ENCODE results near the gene ADNP.

The ADNP gene

DNA sequence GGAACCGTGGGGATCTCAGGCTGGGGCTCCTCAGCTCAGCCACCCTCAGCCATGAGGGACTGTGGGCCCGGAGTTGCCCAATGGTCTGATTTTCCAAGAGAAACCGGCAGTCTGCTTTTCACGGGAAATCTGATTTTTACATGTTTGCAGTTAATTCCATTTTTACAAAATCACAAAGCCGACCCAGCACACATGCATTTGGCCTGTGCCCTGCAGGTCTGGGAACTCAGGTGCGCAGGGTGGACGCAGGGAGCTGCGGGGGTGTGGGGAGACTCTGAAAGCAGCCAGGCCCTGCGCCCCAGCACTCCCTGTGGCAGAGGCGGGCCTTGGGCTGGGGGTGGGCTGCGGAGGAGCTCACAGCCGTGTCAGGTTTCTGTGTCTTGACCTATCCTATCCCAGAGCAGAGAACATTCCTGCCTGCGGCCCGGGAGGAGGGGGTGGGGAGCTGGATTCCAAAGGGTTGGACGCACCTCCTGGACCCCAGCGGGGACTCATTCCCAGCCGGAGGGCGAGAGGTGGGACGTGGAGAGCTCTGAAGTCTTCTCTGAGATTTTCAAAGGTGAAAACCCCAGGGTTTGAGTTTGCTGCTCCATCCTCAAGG, 60.6 kb downstream of the ADNP start:
- no peak for DNase-seq

DNA sequence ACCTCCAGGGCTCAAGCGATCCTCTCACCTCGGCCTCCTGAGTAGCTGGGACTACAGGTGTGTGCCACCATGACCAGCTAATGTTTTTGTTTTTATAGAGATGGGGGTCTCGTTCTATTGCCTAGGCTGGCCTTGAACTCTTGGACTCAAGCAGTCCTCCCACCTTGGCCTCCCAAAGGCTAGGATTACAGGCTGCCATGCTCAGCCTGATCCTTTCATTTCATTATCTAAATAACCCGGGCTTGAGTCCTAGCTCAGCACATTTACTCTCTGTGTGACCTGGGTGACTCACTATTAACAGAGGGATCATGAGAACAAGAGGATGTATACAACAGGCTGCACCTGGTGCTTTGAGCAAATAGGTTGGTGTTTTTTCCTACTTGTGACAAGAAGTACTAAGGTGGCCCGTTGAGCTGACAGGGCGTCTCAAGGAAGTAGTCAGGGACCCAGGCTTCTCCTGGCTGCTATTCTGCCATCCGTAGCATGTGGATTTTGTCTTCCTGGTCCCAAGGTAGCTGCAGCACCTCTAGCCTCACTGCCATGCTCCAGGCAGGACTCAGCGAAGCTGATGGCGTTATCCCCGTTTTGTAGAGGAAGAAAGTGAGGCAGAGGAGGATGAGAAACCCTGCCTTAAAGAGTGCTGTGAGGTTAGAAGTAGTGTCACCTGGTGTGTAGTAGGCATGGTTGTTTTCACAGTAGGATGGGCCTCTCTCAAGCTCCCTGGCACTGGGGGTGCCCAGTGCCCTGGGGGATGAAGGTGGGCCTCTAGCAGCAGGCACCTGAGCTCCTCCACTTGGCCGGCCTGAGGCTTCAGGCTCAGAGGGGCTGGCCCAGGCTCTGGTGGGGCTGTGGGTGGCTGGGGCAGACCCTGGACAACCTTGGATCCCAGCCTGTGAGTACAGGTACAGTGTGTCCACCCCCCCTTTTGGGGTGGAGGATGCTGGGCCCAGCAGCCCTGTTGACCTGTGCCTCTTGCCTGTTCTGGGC, 62.4 kb downstream of the ADNP start:
- DNase-seq = no peak

DNA sequence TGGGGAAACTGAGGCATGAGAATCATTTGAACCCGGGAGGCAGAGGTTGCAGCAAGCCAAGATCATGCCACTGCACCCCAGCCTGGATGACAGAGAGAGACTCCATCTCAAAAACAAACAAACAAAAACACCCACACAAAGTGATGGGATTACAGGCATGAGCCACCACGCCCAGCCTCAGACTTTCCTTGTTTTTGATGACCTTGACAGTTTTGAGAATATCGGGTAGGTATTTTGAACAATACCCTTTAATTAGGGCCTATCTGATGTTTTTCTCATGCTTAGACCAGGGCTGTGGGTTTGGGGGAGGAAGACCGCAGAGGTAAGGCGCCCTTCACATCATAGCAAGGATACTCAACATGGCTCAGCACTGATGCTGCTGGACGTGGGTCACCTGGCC, 63.4 kb downstream of the ADNP start:
- no peak for DNase-seq

DNA sequence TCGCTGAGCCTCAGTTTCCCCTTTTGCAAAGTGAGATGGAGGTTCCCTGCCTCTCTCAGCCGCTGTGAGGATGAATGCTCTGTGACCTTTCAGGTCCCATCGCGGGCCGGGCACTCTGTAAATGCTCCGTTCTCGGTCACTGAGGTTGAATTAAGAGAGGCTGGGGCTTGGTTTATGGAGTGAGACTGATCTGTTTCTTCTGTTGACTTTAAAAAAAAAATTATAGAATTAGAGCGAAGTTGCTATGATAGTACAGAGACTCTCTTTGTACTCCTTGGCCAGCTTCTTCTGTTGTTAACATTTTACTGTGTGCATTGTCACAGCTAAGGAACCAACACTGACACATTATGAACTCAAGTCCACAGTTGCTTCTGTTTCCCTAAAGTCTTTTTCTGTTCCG, 64.4 kb downstream of the ADNP start:
- no peak for DNase-seq

DNA sequence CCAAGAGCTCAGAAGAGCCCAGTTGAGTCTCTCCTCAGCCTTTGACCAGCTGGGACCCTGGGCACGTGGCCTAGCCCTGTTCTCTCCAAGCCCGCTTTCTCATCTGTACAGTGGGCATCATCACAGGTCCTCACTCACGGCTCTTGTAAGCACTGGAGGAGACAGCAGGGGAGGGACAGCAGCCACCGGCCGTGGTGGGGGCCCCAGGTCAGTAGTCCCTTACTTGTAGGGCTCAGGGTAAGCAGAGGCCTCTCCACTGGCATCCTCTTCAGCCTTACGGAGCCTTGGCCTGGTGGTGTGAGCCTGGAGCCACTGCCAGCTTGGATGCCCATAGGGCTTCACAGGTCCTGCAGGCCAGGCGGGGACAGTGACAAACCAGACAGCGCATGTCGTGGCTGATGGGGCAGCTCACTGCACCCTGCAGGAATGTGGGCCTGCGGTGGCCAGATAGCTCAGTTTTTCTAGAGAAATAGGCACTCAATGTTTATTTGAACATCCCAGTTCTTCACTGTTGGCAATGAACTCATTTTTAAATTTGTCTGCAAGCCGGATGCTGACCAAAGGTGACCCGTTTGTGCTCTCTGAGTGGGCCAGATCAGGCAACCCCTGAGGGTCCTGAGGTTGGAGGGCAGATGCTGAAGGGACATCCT, 65.1 kb downstream of the ADNP start:
- no peak for DNase-seq

DNA sequence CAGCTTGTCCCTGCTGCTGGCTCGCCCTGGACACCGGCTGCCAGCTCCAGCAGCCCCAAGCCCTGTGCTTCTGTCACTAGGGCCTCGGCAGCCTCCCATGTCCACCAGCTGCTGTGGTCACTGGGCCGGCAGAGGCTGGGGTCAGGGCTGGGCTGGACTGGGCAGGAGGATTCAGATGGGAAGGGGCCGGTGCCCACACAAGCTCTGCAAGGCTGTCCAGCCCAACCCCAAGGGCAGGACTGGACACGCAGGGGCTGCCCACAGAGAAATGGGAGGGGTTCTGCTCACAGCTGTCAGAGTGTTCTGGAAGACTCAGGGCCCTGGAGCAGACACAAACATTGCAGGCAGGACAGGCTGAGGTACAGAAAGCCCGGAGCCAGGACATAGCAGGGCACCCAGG, 65.6 kb downstream of the ADNP start:
- DNase-seq = no peak

DNA sequence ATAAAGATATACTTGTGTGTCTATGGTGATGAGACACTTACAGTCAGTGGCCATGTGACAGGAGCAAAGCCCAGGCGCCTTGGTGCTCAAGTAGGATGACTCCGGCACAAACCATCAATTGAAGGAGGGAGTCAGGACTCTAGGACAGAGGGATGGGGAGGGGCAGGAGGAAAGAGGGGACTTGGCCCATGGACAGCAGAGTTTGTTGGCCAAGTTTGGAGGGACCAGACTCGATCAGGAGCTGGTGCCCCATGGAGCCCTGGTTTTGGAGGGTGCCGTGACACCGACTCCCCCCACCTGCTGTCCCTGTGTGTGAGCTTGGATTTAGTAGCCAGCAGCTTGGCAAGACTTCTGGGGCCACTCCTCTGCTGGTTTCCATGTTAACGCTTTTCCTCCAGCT, 66.1 kb downstream of the ADNP start:
- no peak for DNase-seq

DNA sequence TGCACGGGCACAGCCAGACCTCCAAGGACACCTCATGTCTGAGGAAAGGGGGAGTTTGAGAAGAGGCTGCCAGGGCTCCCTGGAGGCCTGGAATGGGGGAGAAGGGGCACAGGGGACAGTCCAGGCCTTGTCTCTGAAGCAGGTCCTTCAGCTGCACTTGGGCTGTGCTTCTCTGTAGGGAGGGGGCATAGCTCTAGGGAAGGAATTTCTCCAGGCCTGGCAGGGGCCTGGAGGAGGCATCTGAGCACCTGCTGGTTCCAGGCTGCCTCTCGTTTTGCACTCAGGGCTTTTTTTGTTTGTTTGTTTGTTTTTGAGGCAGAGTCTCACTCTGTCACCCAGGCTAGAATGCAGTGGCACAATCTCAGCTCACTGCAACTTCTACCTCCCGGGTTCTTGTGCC, 68.7 kb downstream of the ADNP start:
- DNase-seq = no peak

DNA sequence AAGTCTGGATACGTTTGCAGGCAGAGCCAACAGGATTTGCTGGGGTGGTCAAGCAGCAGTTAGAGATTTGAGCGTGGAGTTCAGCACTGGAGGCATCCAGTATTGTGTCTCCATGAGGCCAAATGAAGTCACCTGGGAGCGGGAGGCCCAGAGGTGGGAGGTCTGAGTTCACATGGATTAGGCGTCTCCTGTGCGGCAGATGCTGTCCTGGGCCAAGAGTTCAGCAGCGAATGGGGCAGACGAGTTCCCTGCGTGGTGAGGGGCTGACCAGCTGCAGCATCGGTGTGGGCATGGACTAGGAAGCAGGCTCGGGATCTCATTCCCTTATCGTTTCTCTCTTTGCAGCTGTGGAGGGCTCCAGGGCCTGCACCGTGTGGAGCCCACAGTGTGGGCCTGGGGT, 70.2 kb downstream of the ADNP start:
- DNase-seq = no peak

DNA sequence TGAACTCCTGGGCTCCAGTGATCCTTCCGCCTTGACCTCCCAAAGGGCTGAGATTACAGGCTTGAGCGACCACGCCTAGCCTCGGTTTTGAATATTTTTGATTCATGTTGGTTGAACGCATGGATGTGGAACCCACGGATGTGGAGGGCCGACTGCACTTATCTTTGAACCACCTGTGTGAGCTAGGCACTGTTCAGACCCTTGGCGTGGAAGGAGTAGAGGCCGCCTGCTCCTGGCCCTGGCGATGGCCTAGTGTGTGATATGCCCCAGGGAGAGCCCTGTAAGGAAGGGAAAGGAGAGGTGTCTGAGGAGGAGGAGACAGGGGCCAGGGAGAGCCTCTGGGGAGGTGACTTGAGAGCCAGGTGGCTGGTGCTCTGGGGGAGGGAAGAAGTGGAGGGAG, 72.1 kb downstream of the ADNP start:
- DNase-seq = no peak

DNA sequence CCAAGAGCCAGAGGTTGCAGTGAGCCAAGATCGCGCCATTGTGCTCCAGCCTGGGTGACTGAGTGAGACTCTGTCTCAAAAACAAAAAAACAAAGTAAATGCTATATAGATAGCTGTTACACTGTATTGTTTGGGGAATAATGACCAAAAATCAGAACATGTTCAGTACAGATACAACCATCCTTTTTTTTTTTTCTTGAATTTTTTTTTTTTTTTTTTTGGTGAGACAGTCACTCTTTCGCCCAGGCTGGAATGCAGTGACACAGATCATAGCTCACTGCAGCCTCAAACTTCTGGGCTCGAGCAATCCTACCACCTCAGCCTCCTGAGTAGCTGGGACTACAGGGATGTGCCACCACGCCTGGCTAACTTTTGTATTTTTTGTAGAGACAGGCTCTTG, 72.7 kb downstream of the ADNP start:
- no peak for DNase-seq

DNA sequence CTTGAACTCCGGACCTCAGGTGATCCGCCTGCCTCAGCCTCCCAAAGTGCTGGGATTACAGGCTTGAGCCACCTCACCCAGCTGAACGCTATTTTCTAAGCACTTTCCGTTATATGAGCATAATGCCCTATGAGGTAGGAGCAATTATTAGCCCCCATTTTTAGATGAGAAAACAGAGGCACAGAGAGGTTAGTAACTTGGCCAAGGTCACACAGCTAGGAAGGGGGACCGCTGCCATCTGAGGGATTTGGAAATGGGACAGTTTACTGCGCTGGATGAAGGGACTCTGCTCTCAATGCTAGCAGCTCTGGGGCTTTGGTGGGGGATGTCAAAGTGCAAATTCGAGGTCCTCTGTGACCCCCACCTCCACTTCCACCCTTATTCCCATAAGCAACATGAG, 73.9 kb downstream of the ADNP start:
- no peak for DNase-seq

DNA sequence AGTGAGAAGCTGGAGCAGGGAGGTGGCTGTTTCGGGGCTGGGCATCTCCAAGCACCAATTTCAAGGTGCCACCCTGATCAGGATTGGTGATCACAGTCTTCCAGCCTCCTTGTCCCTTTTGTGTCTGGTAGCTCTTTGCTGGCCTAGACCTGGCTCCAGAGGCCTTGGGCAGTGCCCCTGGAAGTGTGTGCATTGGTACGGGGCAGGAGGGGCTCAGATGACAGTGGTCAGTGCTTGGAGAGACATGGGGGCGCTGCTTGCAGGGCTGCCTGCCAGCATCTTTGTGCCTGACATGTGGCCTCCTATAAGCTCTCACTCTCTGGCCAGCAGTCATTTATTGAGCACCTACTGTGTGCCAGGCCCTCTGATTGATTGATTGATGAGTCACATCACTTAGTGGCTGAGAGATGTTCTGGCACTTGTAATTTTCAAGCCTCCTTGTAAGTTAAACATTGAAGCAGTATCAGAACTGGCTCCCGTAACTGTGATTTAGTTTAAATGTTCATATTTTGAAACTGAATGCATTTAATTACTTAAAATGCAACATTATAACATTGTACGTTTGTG, 74.7 kb downstream of the ADNP start:
- DNase-seq = no peak

DNA sequence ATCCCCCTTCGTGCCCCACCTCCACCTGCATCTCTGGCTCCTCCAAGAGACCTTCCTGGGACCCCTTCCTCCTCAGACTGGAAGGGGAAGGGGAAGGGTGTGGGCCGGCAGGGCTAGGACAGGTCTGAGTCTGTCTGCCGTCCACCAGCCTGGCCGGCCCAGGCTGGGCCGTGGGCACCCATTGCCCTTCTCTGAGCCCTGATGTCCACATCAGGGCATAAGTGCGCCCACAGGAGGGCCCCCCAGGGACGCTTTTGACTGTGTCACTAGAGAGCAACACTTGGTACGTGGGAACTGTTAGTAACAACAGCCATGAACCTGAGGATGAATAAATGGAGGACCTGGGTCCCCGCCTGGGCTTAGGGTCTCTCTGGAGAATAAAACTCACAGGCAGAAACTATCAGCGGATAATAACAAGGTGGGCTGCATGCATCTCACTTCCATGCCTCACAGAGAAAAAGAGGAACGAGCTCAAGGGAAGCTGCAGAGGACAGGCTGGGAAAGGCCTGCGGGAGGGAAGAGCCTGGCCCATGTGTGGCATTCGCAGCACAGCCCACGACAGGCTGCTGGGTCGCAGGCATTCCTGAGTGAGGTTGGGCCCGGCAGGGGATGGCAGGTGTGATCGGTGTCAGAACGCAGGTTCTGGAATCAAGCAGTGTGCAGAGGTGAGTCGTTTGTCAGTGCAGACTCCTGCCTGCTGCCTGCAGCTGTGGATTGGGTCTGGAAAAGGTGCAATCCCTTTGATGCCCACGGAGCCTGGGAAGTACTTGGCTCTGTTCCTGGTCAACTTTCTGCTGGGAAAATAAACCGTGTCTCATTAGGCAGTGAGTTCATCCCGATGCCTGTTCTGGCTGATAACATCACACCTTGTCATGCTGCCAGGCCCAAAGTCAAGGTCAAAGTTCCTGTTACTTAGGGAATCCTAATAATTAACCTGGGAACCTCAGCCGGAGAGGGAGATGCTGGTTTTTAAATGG, 75.5 kb downstream of the ADNP start:
- no peak for DNase-seq

DNA sequence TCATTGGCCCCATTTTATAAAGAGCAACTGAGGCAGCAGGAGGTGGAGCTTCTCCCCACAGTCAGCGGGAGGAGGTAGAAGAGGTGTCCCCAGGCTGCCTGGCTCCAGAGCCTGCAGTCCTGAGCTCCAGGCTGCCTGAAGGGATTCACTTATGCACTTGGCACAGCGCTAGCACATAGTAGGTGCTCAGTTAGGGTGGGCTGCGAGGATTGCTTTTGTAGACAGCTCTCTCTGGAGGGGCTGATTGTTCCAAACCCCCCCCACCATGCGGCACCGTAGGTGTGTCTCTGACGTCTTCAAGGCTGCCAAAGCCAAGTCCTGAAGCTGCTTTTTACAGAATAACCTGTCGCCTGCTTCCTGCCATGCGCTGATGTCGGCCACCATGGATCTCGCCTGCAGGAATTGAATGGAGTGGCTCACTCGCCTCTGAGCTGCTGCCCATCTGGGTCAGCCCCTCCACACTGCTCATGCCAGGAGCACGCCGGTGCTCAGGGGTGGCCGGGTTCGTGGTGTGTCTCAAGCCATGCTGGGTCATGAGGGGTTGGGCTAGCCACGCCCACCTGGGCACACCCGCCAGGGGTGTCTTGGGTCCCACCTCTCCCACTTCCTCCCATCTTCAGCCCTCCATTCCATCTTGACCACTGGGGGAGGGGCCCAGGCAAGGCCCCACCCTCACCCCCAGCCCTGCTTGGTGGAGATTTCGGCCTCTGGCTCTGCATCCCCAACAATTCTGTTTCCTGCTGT, 76.6 kb downstream of the ADNP start:
- DNase-seq = no peak

DNA sequence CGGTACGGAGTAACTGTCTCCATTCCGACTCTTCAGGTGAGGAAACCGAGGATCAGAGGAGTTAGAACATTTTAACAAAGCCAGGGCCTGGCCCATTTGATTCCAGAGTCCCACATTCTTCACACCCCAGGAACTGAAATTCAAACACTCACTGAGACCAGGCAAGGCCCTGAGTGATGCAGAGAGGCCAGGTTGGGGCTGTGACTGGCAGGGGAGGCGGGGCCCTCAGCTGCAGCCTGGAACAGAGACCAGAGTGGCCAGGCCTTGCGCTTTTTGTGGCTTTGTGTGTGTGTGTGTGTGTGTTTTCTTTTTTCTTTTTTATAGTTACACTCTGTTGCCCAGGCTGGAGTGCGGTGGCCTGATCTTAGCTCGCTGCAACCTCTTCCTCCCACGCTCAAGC, 79.2 kb downstream of the ADNP start:
- DNase-seq = no peak

DNA sequence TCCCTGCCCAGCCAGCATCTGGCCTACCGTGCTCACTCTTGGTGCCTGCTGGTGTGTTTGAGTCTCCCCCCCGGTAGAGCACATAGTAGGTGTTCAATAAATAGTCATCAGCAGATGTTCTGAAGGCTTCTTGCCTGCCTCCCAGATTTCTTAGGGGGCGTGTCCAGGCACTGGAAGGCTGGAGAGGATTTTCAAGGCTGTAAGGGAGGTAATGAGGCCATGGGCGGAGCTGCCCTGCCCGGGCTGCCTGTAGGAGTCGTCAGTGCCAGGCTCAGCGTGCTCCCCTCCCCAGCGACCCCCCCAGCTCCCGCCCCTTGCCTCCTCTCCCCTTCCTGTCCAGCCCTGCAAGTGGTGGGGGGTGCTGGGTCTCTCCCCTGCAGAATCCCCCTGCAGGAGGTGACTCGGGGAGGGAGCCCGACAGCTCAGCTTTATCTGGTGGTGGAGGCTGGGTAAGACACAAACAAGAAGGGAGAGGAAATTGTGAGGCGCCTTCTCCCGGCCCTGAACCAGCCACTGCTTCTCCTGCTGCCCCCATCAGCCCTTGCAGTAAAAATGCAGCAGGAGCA, 80.4 kb downstream of the ADNP start:
- DNase-seq = no peak

DNA sequence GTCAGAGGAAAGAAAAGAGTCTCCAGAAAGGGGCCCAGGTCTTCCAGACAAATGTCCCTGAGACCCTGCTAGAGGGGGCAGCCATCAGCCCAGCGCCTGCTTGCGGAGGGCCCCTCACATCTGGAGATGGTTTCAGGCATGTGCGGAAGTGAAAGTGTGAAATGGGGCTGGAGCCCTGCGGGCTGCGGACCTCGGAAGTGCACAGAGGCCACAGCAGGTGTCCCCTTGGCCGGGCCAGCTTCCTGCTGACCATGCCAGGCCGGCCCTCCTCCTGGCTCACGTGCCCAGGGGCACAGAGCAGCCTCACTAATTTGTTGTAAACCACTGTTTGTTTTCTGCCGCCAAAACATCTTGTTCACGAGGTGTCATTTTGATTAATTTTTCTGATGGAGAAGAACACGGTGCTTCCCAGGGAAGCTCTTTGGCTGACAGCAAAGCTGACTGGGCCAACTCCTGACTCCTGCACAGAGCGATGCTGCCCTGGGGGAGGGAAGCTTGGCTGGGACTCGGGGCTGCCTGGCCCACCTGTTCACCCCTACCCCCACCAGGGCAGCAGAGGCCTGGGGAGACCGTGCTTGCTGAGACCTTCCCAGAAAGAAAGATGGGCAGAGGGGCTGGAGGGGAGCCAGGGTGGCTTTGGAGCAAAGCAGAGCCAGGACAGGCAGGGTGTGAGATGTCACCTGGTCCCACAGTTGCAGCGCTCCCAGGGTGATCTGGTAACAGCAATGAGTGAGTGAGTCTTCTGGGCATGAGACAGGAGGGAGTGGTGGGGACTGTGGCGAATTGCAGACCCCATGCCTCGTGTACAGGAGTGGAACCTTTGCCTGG, 82.2 kb downstream of the ADNP start:
- DNase-seq = no peak

DNA sequence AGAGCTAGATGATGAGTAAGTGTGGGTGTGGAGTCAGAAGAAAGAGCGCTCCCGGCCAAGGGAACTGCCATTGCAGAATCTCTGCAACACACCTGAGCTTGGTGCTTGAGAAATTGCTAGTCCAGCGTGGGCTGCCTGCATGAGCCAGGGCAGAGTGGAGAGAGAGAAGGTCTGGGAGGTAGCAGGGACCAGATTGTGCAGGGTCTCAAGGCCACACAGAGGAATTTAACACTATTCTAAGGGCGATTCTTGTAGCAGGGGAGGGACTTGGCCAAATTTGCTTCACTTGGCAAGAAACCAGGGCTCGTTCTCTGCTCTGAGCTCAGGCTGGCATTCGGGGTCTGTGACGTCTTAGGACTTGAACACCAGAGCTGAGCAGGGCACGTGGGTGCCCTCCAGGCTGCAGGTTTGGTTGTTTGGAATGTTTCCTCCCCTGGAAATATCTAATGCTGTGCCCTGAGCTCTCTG, 82.9 kb downstream of the ADNP start:
- no peak for DNase-seq

DNA sequence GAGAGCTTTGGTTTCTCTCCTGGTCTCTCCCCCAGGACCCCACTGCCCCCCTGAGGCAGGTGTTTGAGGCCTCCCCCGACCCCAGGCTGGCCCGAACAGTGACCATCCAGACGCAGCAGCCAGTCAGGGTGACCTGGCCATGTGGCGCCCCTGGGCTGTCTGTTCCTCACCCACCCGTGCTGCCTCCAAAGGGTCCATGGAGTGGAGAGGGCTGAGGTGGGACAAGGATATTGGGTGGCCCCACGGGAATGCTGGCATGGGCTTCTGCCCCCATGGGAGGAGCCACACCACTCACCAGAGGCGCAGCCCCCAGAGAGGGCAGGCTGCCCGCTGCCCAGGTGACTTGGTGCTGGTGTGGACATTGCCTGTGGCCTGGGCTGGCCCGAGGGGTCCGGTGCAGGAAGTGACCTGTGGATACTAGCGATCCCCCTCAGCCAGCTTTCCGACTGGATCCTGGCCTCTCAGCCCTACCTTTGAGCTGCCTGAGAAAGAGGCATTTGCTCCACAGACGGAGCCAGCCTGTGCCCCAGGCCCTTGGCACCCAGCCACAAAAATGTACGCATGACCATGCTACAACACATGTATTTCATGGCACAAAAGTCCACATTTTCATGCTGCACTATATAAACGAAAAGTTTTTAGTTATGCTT, 85.5 kb downstream of the ADNP start:
- DNase-seq = no peak
